ENCODE data around the gene POMC.

GRCh38 chr2:25201265-25201664 lies 32.9 kb upstream of the POMC start:
- TF ChIP-seq EZH2phosphoT487 (IDR thresholded peaks at IDR 0.05; ENCODE audit: borderline replicate concordance, low read length) (no peak), CTCF (IDR thresholded peaks at IDR 0.05; ENCODE audit: low read depth, low read length, poor library complexity, severe bottlenecking) (no peak)
